Measurements from ENCODE around the gene WDSUB1. TPM values are rescaled to one million over a fixed set of nuclear protein-coding genes. Genes with fewer than 3 reads are reported as not detected.
A peak's percentile ranks its signal among the peaks of the same experiment; 100 is the strongest.

Gene WDSUB1
- total and polyA plus RNA-seq, 9 of the 15 experiments (the other 6 are each of a cell fraction or from before 2014, with no cell fraction given): 5.2 to 13.7 (median 9.4) TPM

DNA sequence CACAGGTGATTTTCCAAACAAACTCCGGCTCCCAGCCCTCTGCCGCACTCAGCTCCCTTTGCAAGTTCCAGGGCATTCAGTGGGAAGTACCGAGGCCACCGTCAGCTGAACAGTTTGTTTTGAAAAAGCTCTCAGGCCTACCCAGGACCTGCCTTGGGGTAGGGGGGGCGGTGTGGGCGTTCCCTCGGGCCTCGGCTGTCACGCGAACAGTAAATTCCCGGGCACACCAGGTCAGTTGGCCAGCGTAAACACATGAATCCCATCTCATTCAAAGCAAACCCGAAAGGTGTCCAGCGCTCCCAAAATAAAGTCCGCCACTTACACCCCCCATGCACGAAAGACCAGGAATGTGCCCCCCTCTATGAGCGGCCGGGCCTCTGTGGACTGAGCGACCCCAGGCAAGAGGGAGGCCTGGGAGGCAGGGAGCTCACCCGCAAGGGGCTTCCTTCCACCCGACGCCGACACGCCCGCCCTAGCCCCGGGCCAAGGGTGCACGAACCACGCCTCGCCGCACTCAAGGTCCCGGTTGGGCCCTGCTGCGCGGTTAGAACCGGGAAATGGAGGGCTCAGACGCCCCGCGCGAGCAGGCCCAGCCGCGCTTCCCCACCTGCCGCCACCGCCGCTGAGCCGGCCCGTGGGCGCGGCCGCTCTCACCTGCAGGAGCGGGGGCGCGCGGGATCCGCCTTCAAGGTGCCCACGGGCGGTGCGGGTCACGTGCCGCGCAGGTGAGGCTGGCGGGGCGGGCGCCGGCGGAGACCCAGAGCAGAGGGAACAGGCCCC is at the start of gene WDSUB1 (continued):
- TF ChIP-seq, protein P1, sequence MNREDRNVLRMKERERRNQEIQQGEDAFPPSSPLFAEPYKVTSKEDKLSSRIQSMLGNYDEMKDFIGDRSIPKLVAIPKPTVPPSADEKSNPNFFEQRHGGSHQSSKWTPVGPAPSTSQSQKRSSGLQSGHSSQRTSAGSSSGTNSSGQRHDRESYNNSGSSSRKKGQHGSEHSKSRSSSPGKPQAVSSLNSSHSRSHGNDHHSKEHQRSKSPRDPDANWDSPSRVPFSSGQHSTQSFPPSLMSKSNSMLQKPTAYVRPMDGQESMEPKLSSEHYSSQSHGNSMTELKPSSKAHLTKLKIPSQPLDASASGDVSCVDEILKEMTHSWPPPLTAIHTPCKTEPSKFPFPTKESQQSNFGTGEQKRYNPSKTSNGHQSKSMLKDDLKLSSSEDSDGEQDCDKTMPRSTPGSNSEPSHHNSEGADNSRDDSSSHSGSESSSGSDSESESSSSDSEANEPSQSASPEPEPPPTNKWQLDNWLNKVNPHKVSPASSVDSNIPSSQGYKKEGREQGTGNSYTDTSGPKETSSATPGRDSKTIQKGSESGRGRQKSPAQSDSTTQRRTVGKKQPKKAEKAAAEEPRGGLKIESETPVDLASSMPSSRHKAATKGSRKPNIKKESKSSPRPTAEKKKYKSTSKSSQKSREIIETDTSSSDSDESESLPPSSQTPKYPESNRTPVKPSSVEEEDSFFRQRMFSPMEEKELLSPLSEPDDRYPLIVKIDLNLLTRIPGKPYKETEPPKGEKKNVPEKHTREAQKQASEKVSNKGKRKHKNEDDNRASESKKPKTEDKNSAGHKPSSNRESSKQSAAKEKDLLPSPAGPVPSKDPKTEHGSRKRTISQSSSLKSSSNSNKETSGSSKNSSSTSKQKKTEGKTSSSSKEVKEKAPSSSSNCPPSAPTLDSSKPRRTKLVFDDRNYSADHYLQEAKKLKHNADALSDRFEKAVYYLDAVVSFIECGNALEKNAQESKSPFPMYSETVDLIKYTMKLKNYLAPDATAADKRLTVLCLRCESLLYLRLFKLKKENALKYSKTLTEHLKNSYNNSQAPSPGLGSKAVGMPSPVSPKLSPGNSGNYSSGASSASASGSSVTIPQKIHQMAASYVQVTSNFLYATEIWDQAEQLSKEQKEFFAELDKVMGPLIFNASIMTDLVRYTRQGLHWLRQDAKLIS (CRISPR knock-in tag; IDR thresholded peaks at IDR 0.05): 0 out of 2 replicates have a peak, but pooled peaks have one; percentile 14
- TF ChIP-seq KLF16 (IDR thresholded peaks at IDR 0.05) (no peak), CC2D1A (IDR thresholded peaks at IDR 0.05) (no peak), PHTF2 (CRISPR knock-in tag; IDR thresholded peaks at IDR 0.05) (no peak), PTRF (tag; IDR thresholded peaks at IDR 0.05) (no peak), BCOR (IDR thresholded peaks at IDR 0.05) (no peak), ZNF79 (CRISPR knock-in tag; IDR thresholded peaks at IDR 0.05; ENCODE audit: low read depth) (no peak), RBFOX2 (IDR thresholded peaks at IDR 0.05; ENCODE audit: low read depth, low read length) (no peak), GABPB1 (CRISPR knock-in tag; IDR thresholded peaks at IDR 0.05) (no peak), PML (IDR thresholded peaks at IDR 0.05; ENCODE audit: low read length) (no peak), TSC22D4 (tag; IDR thresholded peaks at IDR 0.05) (no peak), NCOA1 (IDR thresholded peaks at IDR 0.05; ENCODE audit: low read depth) (no peak), NFIX (CRISPR knock-in tag; IDR thresholded peaks at IDR 0.05; ENCODE audit: low read depth) (no peak), FOXA1 (IDR thresholded peaks at IDR 0.05; ENCODE audit: borderline replicate concordance) (no peak), ZNF444 (CRISPR knock-in tag; IDR thresholded peaks at IDR 0.05) (no peak)
- TF ChIP-seq, protein P2, sequence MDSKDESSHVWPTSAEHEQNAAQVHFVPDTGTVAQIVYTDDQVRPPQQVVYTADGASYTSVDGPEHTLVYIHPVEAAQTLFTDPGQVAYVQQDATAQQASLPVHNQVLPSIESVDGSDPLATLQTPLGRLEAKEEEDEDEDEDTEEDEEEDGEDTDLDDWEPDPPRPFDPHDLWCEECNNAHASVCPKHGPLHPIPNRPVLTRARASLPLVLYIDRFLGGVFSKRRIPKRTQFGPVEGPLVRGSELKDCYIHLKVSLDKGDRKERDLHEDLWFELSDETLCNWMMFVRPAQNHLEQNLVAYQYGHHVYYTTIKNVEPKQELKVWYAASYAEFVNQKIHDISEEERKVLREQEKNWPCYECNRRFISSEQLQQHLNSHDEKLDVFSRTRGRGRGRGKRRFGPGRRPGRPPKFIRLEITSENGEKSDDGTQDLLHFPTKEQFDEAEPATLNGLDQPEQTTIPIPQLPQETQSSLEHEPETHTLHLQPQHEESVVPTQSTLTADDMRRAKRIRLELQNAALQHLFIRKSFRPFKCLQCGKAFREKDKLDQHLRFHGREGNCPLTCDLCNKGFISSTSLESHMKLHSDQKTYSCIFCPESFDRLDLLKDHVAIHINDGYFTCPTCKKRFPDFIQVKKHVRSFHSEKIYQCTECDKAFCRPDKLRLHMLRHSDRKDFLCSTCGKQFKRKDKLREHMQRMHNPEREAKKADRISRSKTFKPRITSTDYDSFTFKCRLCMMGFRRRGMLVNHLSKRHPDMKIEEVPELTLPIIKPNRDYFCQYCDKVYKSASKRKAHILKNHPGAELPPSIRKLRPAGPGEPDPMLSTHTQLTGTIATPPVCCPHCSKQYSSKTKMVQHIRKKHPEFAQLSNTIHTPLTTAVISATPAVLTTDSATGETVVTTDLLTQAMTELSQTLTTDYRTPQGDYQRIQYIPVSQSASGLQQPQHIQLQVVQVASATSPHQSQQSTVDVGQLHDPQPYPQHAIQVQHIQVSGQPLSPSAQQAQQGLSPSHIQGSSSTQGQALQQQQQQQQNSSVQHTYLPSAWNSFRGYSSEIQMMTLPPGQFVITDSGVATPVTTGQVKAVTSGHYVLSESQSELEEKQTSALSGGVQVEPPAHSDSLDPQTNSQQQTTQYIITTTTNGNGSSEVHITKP (IDR thresholded peaks at IDR 0.05; ENCODE audit: partially characterized antibody): peak; percentile 73
- TF ChIP-seq, protein P3, sequence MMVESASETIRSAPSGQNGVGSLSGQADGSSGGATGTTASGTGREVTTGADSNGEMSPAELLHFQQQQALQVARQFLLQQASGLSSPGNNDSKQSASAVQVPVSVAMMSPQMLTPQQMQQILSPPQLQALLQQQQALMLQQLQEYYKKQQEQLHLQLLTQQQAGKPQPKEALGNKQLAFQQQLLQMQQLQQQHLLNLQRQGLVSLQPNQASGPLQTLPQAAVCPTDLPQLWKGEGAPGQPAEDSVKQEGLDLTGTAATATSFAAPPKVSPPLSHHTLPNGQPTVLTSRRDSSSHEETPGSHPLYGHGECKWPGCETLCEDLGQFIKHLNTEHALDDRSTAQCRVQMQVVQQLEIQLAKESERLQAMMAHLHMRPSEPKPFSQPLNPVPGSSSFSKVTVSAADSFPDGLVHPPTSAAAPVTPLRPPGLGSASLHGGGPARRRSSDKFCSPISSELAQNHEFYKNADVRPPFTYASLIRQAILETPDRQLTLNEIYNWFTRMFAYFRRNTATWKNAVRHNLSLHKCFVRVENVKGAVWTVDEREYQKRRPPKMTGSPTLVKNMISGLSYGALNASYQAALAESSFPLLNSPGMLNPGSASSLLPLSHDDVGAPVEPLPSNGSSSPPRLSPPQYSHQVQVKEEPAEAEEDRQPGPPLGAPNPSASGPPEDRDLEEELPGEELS (CRISPR knock-in tag; IDR thresholded peaks at IDR 0.05; ENCODE audit: borderline replicate concordance): no peak
- TF ChIP-seq, protein P4, sequence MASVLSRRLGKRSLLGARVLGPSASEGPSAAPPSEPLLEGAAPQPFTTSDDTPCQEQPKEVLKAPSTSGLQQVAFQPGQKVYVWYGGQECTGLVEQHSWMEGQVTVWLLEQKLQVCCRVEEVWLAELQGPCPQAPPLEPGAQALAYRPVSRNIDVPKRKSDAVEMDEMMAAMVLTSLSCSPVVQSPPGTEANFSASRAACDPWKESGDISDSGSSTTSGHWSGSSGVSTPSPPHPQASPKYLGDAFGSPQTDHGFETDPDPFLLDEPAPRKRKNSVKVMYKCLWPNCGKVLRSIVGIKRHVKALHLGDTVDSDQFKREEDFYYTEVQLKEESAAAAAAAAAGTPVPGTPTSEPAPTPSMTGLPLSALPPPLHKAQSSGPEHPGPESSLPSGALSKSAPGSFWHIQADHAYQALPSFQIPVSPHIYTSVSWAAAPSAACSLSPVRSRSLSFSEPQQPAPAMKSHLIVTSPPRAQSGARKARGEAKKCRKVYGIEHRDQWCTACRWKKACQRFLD (CRISPR knock-in tag; IDR thresholded peaks at IDR 0.05): no peak

Data from K562 (cell line).